Astrocyte (in vitro differentiated cells and primary cell): ENCODE data around the gene TCF19. TPM values are rescaled to one million over a fixed set of nuclear protein-coding genes. Genes with fewer than 3 reads are reported as not detected.

Experiments
- DNase-seq: peaks from one replicate; pipeline ENCODE4 v3.0.0-alpha.2; 2010; ENCODE audit warnings: low read depth
- FAIRE-seq: peaks from 2 replicates; lab custom pipeline; 2011; peaks lifted over from hg19 to GRCh38; lab: Jason Lieb, UNC
- H2AFZ ChIP-seq: 2 replicates; pipeline ENCODE4 v1.6.0; 2012; ENCODE audit warnings: low read depth, low read length, inconsistent platforms
- H3K27ac ChIP-seq: 2 replicates; pipeline ENCODE4 v1.5.1; 2011; ENCODE audit warnings: low read depth, low read length, inconsistent platforms
- H3K27me3 ChIP-seq: 2 replicates; pipeline ENCODE4 v1.6.0; 2011; ENCODE audit warnings: low read length, inconsistent platforms; ENCODE audit not compliant: insufficient read depth
- H3K36me3 ChIP-seq: 2 replicates; pipeline ENCODE4 v1.5.1; 2011; ENCODE audit warnings: low read length, inconsistent platforms; ENCODE audit not compliant: insufficient read depth
- H3K4me1 ChIP-seq: 2 replicates; pipeline ENCODE4 v1.5.1; 2011; ENCODE audit warnings: low read length, inconsistent platforms; ENCODE audit not compliant: insufficient read depth
- H3K4me2 ChIP-seq: 2 replicates; pipeline ENCODE4 v1.6.0; 2012; ENCODE audit warnings: low read length, inconsistent platforms
- H3K4me3 ChIP-seq: 2 replicates; pipeline ENCODE4 v1.5.1; 2011; ENCODE audit warnings: low read depth, mild to moderate bottlenecking, low read length, inconsistent platforms; ENCODE audit not compliant: insufficient read depth
- H3K79me2 ChIP-seq: 2 replicates; pipeline ENCODE4 v1.6.0; 2012; ENCODE audit warnings: mild to moderate bottlenecking, low read length, inconsistent platforms; ENCODE audit not compliant: insufficient read depth
- H3K9ac ChIP-seq: 2 replicates; pipeline ENCODE4 v1.6.0; 2012; ENCODE audit warnings: mild to moderate bottlenecking, low read length, inconsistent platforms
- H3K9me3 ChIP-seq: 2 replicates; pipeline ENCODE4 v1.5.1; 2012; ENCODE audit warnings: low read depth, mild to moderate bottlenecking, low read length, inconsistent platforms; ENCODE audit not compliant: insufficient read depth
- H4K20me1 ChIP-seq: 2 replicates; pipeline ENCODE4 v1.6.0; 2012; ENCODE audit warnings: low read length, inconsistent platforms; ENCODE audit not compliant: insufficient read depth
- H3K27ac Mint-ChIP-seq: one replicate; pipeline ENCODE4 v1.8.0; 2021; ENCODE audit warnings: mild to moderate bottlenecking, mixed read lengths; ENCODE audit not compliant: unreplicated experiment
- H3K27me3 Mint-ChIP-seq: one replicate; pipeline ENCODE4 v1.8.0; 2021; ENCODE audit warnings: low read depth, mixed read lengths; ENCODE audit not compliant: unreplicated experiment
- H3K36me3 Mint-ChIP-seq: one replicate; pipeline ENCODE4 v1.8.0; 2021; ENCODE audit warnings: low read depth, mixed read lengths; ENCODE audit not compliant: unreplicated experiment
- H3K4me1 Mint-ChIP-seq: one replicate; pipeline ENCODE4 v1.8.0; 2021; ENCODE audit warnings: low read depth, mixed read lengths; ENCODE audit not compliant: unreplicated experiment
- H3K4me3 Mint-ChIP-seq: one replicate; pipeline ENCODE4 v1.8.0; 2021; ENCODE audit warnings: mild to moderate bottlenecking, moderate library complexity, mixed read lengths; ENCODE audit not compliant: unreplicated experiment
- H3K9me3 Mint-ChIP-seq: one replicate; pipeline ENCODE4 v1.8.0; 2021; ENCODE audit warnings: mild to moderate bottlenecking, mixed read lengths; ENCODE audit not compliant: unreplicated experiment
- CTCF ChIP-seq: IDR thresholded peaks from 2 replicates; pipeline ENCODE4 v1.5.1; 2011; ENCODE audit warnings: low read depth, mild to moderate bottlenecking, inconsistent platforms, low read length, moderate library complexity; ENCODE audit not compliant: insufficient read depth
- EZH2 ChIP-seq: IDR thresholded peaks from 2 replicates; pipeline ENCODE4 v1.6.1; 2012; ENCODE audit warnings: mild to moderate bottlenecking, low read length, inconsistent platforms; ENCODE audit not compliant: insufficient read depth
- total RNA-seq: library from RNA; stranded (reverse); gene quantifications from 2 replicates; pipeline ENCODE4 v1.2.1, GENCODE V29; 2021

TCF19 gene
- total RNA-seq, 1 donor from 2014 or later: 2.5 TPM

GRCh38 chr6:31209137-31209536 is 50.7 kb downstream of the TCF19 start:
- Histone ChIP-seq H3K4me2 (no peak overlapping the region), H3K4me3 (no peak overlapping the region), H3K79me2 (no peaks in the 10 kb centered on the region), H3K9ac (no peak overlapping the region), H4K20me1 (no peaks in the 10 kb centered on the region), H2AFZ (no peak overlapping the region), H3K4me1 (no peaks in the 10 kb centered on the region), H3K27me3 (peaks cover 3% of the 10 kb centered on the region), H3K36me3 (no peaks in the 10 kb centered on the region), H3K9me3 (no peaks in the 10 kb centered on the region), H3K27ac (no peak overlapping the region)
- no peak overlapping the region for H3K27ac Mint-ChIP-seq
- H3K4me3 Mint-ChIP-seq: no peak overlapping the region
- DNase-seq: no peak
- no peaks in the 10 kb centered on the region for H3K9me3 Mint-ChIP-seq
- peaks cover 12% of the 10 kb centered on the region for H3K4me1 Mint-ChIP-seq
- no peaks in the 10 kb centered on the region for H3K36me3 Mint-ChIP-seq
- TF ChIP-seq EZH2: no peak
- TF ChIP-seq CTCF: no peak
- peaks cover 5% of the 10 kb centered on the region for H3K27me3 Mint-ChIP-seq
- FAIRE-seq: no peak

GRCh38 chr6:31210123-31210522 is 51.7 kb downstream of the TCF19 start:
- no peak for DNase-seq
- no peak for FAIRE-seq
- no peak overlapping the region for H3K4me2 ChIP-seq
- no peak overlapping the region for H2AFZ ChIP-seq
- H3K27ac Mint-ChIP-seq: no peak overlapping the region
- H3K4me3 Mint-ChIP-seq: no peak overlapping the region
- H3K36me3 ChIP-seq: no peaks in the 10 kb centered on the region
- no peak overlapping the region for H3K4me3 ChIP-seq
- peaks cover 5% of the 10 kb centered on the region for H3K27me3 Mint-ChIP-seq
- no peak overlapping the region for H3K27ac ChIP-seq
- no peak for TF ChIP-seq EZH2
- TF ChIP-seq CTCF: no peak
- peaks cover 2% of the 10 kb centered on the region for H3K36me3 Mint-ChIP-seq
- no peaks in the 10 kb centered on the region for H3K9me3 ChIP-seq
- no peak overlapping the region for H3K9ac ChIP-seq
- peaks cover 3% of the 10 kb centered on the region for H3K27me3 ChIP-seq
- no peaks in the 10 kb centered on the region for H3K9me3 Mint-ChIP-seq
- no peaks in the 10 kb centered on the region for H3K79me2 ChIP-seq
- peaks cover 4% of the 10 kb centered on the region for H3K4me1 Mint-ChIP-seq
- no peaks in the 10 kb centered on the region for H3K4me1 ChIP-seq
- no peaks in the 10 kb centered on the region for H4K20me1 ChIP-seq

- H3K79me2 ChIP-seq: no peaks in the 10 kb centered on the region
- Mint-ChIP-seq H3K4me1 (peaks cover under 1% of the 10 kb centered on the region), H3K4me3 (no peak overlapping the region), H3K27me3 (peaks cover 5% of the 10 kb centered on the region), H3K27ac (no peak overlapping the region), H3K9me3 (no peaks in the 10 kb centered on the region), H3K36me3 (peaks cover 2% of the 10 kb centered on the region)
- no peak overlapping the region for H3K4me3 ChIP-seq
- DNase-seq (no peak), FAIRE-seq (no peak)
- TF ChIP-seq EZH2 (no peak), CTCF (no peak)
- H3K9me3 ChIP-seq: no peaks in the 10 kb centered on the region
- no peak overlapping the region for H2AFZ ChIP-seq
- peaks cover 3% of the 10 kb centered on the region for H3K27me3 ChIP-seq
- H4K20me1 ChIP-seq: no peaks in the 10 kb centered on the region
- no peak overlapping the region for H3K4me2 ChIP-seq
- no peaks in the 10 kb centered on the region for H3K36me3 ChIP-seq
- H3K4me1 ChIP-seq: no peaks in the 10 kb centered on the region
- no peak overlapping the region for H3K9ac ChIP-seq
- H3K27ac ChIP-seq: no peak overlapping the region
These were observed 52.5 kb downstream of the TCF19 start for GRCh38 chr6:31210741-31211532.
